Panc1 (cell line): Measurements from ENCODE around the gene DIP2C. TPM values are rescaled to one million over a fixed set of nuclear protein-coding genes. Genes with fewer than 3 reads are reported as not detected.

Source experiments
- ATAC-seq: fragments of 200-7000 bp; cut with Tn5 transposase; 2 replicates; pipeline ENCODE4 v1.9.1; 2020; ENCODE audit warnings: mild to moderate bottlenecking, moderate library complexity
- BruUV-seq: library from RNA; stranded (reverse); fragments of 400-500 nt; replicated peaks from 2 replicates; lab custom pipeline; 2021; lab: Mats Ljungman, UMichigan
- CTCF ChIA-PET: fragments of 300-600 bp; sonication (Branson Sonifier 250); formaldehyde crosslinking; loops from one replicate; lab custom pipeline; 2022; ENCODE audit warnings: antibody characterized with exemption; lab: Charles Lee
- POLR2A ChIA-PET: fragments of 300-600 bp; sonication (Branson Sonifier 250); formaldehyde crosslinking; loops from one replicate; lab custom pipeline; 2022; ENCODE audit warnings: antibody characterized with exemption; lab: Charles Lee
- DNase-seq: peaks from one replicate; pipeline ENCODE4 v3.0.0-alpha.2; 2010; ENCODE audit warnings: low read depth, low spot score
- H3K27ac ChIP-seq: 2 replicates; pipeline ENCODE4 v1.5.1; 2011; ENCODE audit warnings: mild to moderate bottlenecking, low read length, inconsistent platforms
- H3K27me3 ChIP-seq: fragments of 200-500 bp; sonication (Bioruptor generic); 2 replicates; pipeline ENCODE4 v1.6.0; 2014; ENCODE audit warnings: low read length, inconsistent platforms; ENCODE audit not compliant: control insufficient read depth, insufficient read depth
- H3K36me3 ChIP-seq: fragments of 200-500 bp; sonication (Bioruptor generic); 2 replicates; pipeline ENCODE4 v1.5.1; 2014; ENCODE audit warnings: inconsistent platforms, mild to moderate bottlenecking, low read length, moderate library complexity; ENCODE audit not compliant: control insufficient read depth, insufficient read depth
- H3K4me1 ChIP-seq: 2 replicates; pipeline ENCODE4 v1.5.1; 2011; ENCODE audit warnings: inconsistent platforms, mild to moderate bottlenecking, low read length, moderate library complexity; ENCODE audit not compliant: control insufficient read depth, insufficient read depth
- H3K4me3 ChIP-seq, 2 experiments: 2 replicates each; pipeline ENCODE4 v1.5.1; 2011 to 2012; ENCODE audit warnings: low read depth in 2 of 2, low read length in 2 of 2, mild to moderate bottlenecking in 2 of 2, inconsistent platforms in 1 of 2, moderate library complexity in 1 of 2
- H3K9me3 ChIP-seq: fragments of 200-500 bp; sonication (Bioruptor generic); 2 replicates; pipeline ENCODE4 v1.5.1; 2014; ENCODE audit warnings: low read depth, mild to moderate bottlenecking, inconsistent platforms, low read length, moderate library complexity; ENCODE audit not compliant: control insufficient read depth, insufficient read depth
- POLR2AphosphoS5 ChIP-seq: IDR thresholded peaks from 2 replicates; pipeline ENCODE4 v1.6.1; 2012; ENCODE audit warnings: mild to moderate bottlenecking, low read depth, low read length, moderate library complexity
- SIN3A ChIP-seq: IDR thresholded peaks from 2 replicates; pipeline ENCODE4 v1.6.1; 2012; ENCODE audit warnings: low read depth, mild to moderate bottlenecking, low read length, moderate library complexity, borderline replicate concordance; ENCODE audit not compliant: insufficient read depth
- TCF7L2 ChIP-seq: IDR thresholded peaks from 2 replicates; pipeline ENCODE4 v1.6.1; 2011; ENCODE audit warnings: mild to moderate bottlenecking, low read depth, low read length, inconsistent platforms
- in situ Hi-C: cut with HindIII; loops from 2 replicates; pipeline ENCODE4 v1.10.0; 2016; ENCODE audit warnings: low sequenced_read_pairs, low pct_unique_long_range_greater_than_20kb
- intact Hi-C: fragments of 100-400 bp; cut with micrococcal nuclease; formaldehyde crosslinking; loops from one replicate; pipeline ENCODE4 v1.10.0; 2022; ENCODE audit not compliant: unreplicated experiment
- total RNA-seq: library from RNA; stranded (reverse); gene quantifications from one replicate; pipeline ENCODE4 v1.2.1, GENCODE V29; 2021; ENCODE audit not compliant: unreplicated experiment
- TF ChIP-seq, protein P1 (sequence below): fragments of 450-650 bp; IDR thresholded peaks from 2 replicates; pipeline ENCODE4 v1.5.1; 2017; ENCODE audit warnings: mild to moderate bottlenecking
- TF ChIP-seq, protein P2 (sequence below), 2 experiments: IDR thresholded peaks; 2 replicates each; pipeline ENCODE4 v1.6.1; 2011 to 2012; ENCODE audit warnings: low read depth in 2 of 2, control low read depth in 1 of 2, low read length in 1 of 2, mild to moderate bottlenecking in 1 of 2, moderate library complexity in 1 of 2; ENCODE audit not compliant: insufficient read depth in 1 of 2

DIP2C gene
- total RNA-seq, 1 experiment from 2014 or later: 13.2 TPM

GRCh38 chr10:288316-289200 is 400.9 kb downstream of the DIP2C start:
- Histone ChIP-seq H3K27ac (no peak overlapping the region), H3K9me3 (no peaks in the 10 kb centered on the region)

DNA sequence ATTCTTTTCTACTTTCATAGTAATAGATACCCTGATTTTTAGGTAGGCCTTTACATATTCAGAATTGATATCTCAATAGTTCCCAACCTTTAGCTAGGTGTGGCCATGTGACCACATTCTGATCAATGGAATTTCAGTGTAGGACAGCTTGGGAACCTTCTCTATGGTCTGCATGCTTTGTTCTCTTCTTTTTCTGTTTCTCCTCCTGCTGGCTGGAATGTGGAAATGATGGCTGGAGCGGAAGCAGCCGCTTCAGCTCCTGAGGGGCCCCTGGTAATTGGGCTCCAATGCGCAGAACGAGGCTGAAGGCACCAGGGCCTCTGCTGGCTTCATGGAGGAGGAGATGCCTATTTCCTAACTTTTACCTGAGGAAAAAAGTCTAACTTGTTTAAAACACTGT is 401.7 kb downstream of the DIP2C start:
- H3K27ac ChIP-seq: no peak overlapping the region
- H3K4me3 ChIP-seq: no peak overlapping the region
- in situ Hi-C loops: no loop called here
- no peaks in the 10 kb centered on the region for H3K27me3 ChIP-seq
- TF ChIP-seq SIN3A (no peak), POLR2AphosphoS5 (no peak), TCF7L2 (no peak)
- TF ChIP-seq, protein P1, sequence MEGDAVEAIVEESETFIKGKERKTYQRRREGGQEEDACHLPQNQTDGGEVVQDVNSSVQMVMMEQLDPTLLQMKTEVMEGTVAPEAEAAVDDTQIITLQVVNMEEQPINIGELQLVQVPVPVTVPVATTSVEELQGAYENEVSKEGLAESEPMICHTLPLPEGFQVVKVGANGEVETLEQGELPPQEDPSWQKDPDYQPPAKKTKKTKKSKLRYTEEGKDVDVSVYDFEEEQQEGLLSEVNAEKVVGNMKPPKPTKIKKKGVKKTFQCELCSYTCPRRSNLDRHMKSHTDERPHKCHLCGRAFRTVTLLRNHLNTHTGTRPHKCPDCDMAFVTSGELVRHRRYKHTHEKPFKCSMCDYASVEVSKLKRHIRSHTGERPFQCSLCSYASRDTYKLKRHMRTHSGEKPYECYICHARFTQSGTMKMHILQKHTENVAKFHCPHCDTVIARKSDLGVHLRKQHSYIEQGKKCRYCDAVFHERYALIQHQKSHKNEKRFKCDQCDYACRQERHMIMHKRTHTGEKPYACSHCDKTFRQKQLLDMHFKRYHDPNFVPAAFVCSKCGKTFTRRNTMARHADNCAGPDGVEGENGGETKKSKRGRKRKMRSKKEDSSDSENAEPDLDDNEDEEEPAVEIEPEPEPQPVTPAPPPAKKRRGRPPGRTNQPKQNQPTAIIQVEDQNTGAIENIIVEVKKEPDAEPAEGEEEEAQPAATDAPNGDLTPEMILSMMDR: no peak
- TF ChIP-seq, protein P2, sequence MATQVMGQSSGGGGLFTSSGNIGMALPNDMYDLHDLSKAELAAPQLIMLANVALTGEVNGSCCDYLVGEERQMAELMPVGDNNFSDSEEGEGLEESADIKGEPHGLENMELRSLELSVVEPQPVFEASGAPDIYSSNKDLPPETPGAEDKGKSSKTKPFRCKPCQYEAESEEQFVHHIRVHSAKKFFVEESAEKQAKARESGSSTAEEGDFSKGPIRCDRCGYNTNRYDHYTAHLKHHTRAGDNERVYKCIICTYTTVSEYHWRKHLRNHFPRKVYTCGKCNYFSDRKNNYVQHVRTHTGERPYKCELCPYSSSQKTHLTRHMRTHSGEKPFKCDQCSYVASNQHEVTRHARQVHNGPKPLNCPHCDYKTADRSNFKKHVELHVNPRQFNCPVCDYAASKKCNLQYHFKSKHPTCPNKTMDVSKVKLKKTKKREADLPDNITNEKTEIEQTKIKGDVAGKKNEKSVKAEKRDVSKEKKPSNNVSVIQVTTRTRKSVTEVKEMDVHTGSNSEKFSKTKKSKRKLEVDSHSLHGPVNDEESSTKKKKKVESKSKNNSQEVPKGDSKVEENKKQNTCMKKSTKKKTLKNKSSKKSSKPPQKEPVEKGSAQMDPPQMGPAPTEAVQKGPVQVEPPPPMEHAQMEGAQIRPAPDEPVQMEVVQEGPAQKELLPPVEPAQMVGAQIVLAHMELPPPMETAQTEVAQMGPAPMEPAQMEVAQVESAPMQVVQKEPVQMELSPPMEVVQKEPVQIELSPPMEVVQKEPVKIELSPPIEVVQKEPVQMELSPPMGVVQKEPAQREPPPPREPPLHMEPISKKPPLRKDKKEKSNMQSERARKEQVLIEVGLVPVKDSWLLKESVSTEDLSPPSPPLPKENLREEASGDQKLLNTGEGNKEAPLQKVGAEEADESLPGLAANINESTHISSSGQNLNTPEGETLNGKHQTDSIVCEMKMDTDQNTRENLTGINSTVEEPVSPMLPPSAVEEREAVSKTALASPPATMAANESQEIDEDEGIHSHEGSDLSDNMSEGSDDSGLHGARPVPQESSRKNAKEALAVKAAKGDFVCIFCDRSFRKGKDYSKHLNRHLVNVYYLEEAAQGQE (IDR thresholded peaks at IDR 0.05; ENCODE audit: insufficient read depth in 1 of 2, low read depth in 2 of 2, low read length in 1 of 2): no peak
- no peaks in the 10 kb centered on the region for H3K36me3 ChIP-seq
- no peaks in the 10 kb centered on the region for H3K4me1 ChIP-seq
- no TSS peak for BruUV-seq
- no peaks in the 10 kb centered on the region for H3K9me3 ChIP-seq
- ChIA-PET CTCF (no interaction called here), POLR2A (no interaction called here)
- ATAC-seq (no peak), DNase-seq (no peak)
- intact Hi-C loops: no loop called here

More at GRCh38 chr10:288316-289200, 400.9 kb downstream of the DIP2C start:
- in situ Hi-C loops (no loop called here), intact Hi-C loops (no loop called here)
- ChIA-PET CTCF (no interaction called here), POLR2A (no interaction called here)
- no peak for ATAC-seq
- TF ChIP-seq TCF7L2 (no peak), SIN3A (no peak), POLR2AphosphoS5 (no peak)
- TF ChIP-seq, protein P1: no peak
- TF ChIP-seq, protein P2 (IDR thresholded peaks at IDR 0.05; ENCODE audit: insufficient read depth in 1 of 2, low read depth in 2 of 2, low read length in 1 of 2): no peak
- Histone ChIP-seq H3K4me3 (no peak overlapping the region), H3K27me3 (no peaks in the 10 kb centered on the region), H3K36me3 (no peaks in the 10 kb centered on the region), H3K4me1 (no peaks in the 10 kb centered on the region)
- no TSS peak for BruUV-seq
- no peak for DNase-seq
